ENCODE results near the gene IFIT5.

IFIT5 gene

GRCh38 chr10:89450901-89451300 lies 36.5 kb downstream of the IFIT5 start:
- Mint-ChIP-seq H3K9me3 (peaks cover 1% of the 10 kb centered on the region), H3K4me1 (no peaks in the 10 kb centered on the region), H3K4me3 (no peak overlapping the region), H3K27me3 (no peaks in the 10 kb centered on the region), H3K27ac (no peak overlapping the region), H3K36me3 (no peaks in the 10 kb centered on the region)

GRCh38 chr10:89452193-89452592 lies 37.8 kb downstream of the IFIT5 start:
- H3K9me3 Mint-ChIP-seq: no peaks in the 10 kb centered on the region
- no peaks in the 10 kb centered on the region for H3K27me3 Mint-ChIP-seq
- H3K27ac Mint-ChIP-seq: no peak overlapping the region
- H3K36me3 Mint-ChIP-seq: no peaks in the 10 kb centered on the region
- H3K4me1 Mint-ChIP-seq: no peaks in the 10 kb centered on the region
- no peak overlapping the region for H3K4me3 Mint-ChIP-seq

- Mint-ChIP-seq H3K36me3 (no peaks in the 10 kb centered on the region), H3K27ac (no peak overlapping the region), H3K27me3 (no peaks in the 10 kb centered on the region), H3K9me3 (no peaks in the 10 kb centered on the region), H3K4me1 (no peaks in the 10 kb centered on the region), H3K4me3 (no peak overlapping the region)
These were observed 40.4 kb downstream of the IFIT5 start for GRCh38 chr10:89454561-89455347.

GRCh38 chr10:89458291-89458690 lies 43.9 kb downstream of the IFIT5 start:
- Mint-ChIP-seq H3K4me3 (no peak overlapping the region), H3K9me3 (no peaks in the 10 kb centered on the region), H3K4me1 (no peaks in the 10 kb centered on the region), H3K36me3 (no peaks in the 10 kb centered on the region), H3K27ac (no peak overlapping the region), H3K27me3 (no peaks in the 10 kb centered on the region)

GRCh38 chr10:89458784-89459183 lies 44.4 kb downstream of the IFIT5 start:
- no peak overlapping the region for H3K4me3 Mint-ChIP-seq
- no peaks in the 10 kb centered on the region for H3K9me3 Mint-ChIP-seq
- H3K36me3 Mint-ChIP-seq: no peaks in the 10 kb centered on the region
- H3K27ac Mint-ChIP-seq: no peak overlapping the region
- no peaks in the 10 kb centered on the region for H3K4me1 Mint-ChIP-seq
- H3K27me3 Mint-ChIP-seq: no peaks in the 10 kb centered on the region

GRCh38 chr10:89463846-89464537 lies 49.6 kb downstream of the IFIT5 start:
- Mint-ChIP-seq H3K27me3 (no peaks in the 10 kb centered on the region), H3K36me3 (no peaks in the 10 kb centered on the region), H3K27ac (no peak overlapping the region), H3K4me1 (no peaks in the 10 kb centered on the region), H3K9me3 (no peaks in the 10 kb centered on the region), H3K4me3 (no peak overlapping the region)

- Mint-ChIP-seq H3K4me1 (no peaks in the 10 kb centered on the region), H3K27ac (no peak overlapping the region), H3K9me3 (no peaks in the 10 kb centered on the region), H3K4me3 (no peak overlapping the region), H3K27me3 (no peaks in the 10 kb centered on the region), H3K36me3 (no peaks in the 10 kb centered on the region)
These were observed 50.8 kb downstream of the IFIT5 start for GRCh38 chr10:89465196-89465595.

- no peaks in the 10 kb centered on the region for H3K27me3 Mint-ChIP-seq
- H3K36me3 Mint-ChIP-seq: no peaks in the 10 kb centered on the region
- H3K4me3 Mint-ChIP-seq: no peak overlapping the region
- H3K4me1 Mint-ChIP-seq: no peaks in the 10 kb centered on the region
- H3K27ac Mint-ChIP-seq: no peak overlapping the region
- H3K9me3 Mint-ChIP-seq: no peaks in the 10 kb centered on the region
These were observed 52.2 kb downstream of the IFIT5 start for GRCh38 chr10:89466599-89467035.

GRCh38 chr10:89468191-89468965 lies 54.0 kb downstream of the IFIT5 start:
- Mint-ChIP-seq H3K9me3 (no peaks in the 10 kb centered on the region), H3K4me1 (no peaks in the 10 kb centered on the region), H3K27ac (no peak overlapping the region), H3K27me3 (no peaks in the 10 kb centered on the region), H3K36me3 (no peaks in the 10 kb centered on the region), H3K4me3 (no peak overlapping the region)

- H3K36me3 Mint-ChIP-seq: no peaks in the 10 kb centered on the region
- no peak overlapping the region for H3K4me3 Mint-ChIP-seq
- H3K27me3 Mint-ChIP-seq: no peaks in the 10 kb centered on the region
- no peaks in the 10 kb centered on the region for H3K4me1 Mint-ChIP-seq
- no peaks in the 10 kb centered on the region for H3K9me3 Mint-ChIP-seq
- no peak overlapping the region for H3K27ac Mint-ChIP-seq
These were observed 55.1 kb downstream of the IFIT5 start for GRCh38 chr10:89469517-89469916.

Data from activated naive CD4-positive, alpha-beta T cell treated with anti-CD3 and anti-CD28 coated beads, Interleukin-2, amount 50 U/mL, for 24 hours (primary cell).